GOT3 (cell line): ENCODE measurements around the gene ATP6V0C.
"Not testable (repeated sequence)": the region's sequence is repeated elsewhere in the genome, so short reads cannot be mapped to it uniquely, and the experiment has no call there.

Source experiments
- DNase-seq: peaks from one replicate; lab custom pipeline; 2025; ENCODE audit warnings: mixed read lengths; lab: John Stamatoyannopoulos, UW

The ATP6V0C gene

DNA sequence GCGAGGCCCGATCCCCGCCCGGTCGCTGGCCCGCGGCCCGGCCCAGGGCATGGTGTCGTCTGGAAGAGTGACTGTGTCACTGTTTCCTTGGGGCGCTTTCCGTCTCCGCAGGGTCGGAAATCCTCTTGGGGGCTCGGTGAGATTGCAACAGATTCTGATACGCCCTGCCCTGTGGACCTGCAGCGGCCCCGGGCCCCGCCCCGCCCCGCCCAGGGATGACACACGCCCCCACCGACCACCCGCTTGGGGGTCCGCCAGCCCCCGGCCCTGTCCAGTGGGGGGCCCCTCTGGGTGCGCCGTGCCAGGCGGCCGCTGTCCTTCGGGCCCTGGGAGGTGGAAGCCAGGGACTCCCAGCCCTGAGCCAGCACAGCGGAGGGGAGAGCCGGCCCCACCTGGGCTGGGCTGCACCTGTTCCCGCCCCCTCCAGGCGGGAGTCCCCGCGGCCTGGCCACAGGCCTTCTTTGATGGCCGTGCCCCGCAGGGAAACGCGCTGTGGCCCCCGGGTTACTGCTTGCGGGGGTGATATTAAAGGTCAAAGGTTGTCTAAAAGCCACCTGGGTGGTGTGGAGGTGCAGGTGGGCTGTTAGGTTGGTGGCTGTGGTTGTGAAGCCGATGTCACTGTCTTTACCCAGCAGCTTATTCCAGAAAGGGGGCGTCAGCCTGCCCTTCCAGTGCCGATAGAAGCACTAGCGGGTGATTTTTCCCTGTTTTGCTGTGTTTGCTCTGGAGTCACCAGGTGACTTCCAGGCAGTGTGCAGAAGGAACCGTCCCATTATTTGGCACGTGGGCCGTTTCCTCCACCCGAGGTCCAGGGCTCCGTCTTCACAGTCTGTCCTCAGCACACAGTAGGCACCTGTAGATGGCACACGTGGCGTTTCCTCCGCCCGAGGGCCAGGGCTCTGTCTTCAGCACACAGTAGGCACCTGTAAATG lies 38.1 kb upstream of the ATP6V0C start:
- no peak for DNase-seq

DNA sequence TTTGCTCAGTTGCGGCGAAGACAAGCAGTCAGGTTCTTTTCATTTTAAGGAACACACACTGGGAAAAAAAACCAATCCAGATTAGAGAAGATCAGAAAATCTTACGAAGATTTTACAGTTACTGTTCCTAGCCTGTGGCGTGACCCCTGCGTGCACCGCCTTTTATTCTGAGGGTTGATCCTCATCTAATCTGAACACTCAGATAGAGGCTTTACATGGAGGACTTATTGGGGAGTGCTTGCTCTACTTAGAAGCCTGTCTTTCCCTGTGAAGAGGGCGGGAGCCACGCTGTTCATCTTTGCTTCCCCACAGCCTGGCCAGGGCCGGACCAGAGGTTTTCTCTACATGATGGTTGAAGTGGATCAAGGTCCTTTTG lies 37.4 kb upstream of the ATP6V0C start:
- no peak for DNase-seq

DNA sequence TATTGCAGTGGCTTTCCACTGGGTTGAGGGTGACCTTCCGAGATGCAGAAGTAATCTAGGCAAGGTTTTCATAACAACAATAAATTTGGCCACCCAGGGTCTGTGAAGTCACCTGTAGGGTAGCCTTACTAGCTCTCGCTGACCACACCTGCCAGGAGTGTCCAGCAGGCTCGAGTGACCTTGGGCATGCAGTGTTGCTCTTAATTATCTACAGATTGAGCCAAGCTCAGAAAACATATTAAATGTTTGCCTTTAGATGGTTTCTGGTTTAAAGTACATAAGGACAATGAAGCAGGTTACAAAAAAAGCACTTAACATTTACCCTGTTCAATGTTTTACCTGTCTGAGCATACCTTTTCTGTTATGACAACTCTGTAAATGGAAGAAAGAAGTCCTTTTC lies 37.0 kb upstream of the ATP6V0C start:
- no peak for DNase-seq

DNA sequence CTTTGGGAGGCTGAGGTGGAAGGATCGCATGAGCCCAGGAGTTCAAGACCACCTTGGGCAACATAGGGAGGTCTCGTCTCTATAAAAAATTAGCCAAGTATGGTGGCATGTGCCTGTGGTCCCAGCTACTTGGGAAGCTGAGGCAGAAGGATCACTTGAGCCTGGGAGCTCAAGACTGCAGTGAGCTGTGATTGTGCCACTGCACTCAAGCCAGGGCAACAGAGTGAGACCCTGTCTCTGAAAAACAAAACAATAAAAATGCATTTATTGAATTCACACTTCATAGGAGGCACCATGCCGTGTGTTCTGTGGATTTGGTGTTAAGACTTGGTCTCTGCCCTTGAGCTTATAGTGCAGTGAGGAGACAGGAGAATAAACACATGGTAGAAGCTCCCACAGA lies 36.4 kb upstream of the ATP6V0C start:
- no peak for DNase-seq

DNA sequence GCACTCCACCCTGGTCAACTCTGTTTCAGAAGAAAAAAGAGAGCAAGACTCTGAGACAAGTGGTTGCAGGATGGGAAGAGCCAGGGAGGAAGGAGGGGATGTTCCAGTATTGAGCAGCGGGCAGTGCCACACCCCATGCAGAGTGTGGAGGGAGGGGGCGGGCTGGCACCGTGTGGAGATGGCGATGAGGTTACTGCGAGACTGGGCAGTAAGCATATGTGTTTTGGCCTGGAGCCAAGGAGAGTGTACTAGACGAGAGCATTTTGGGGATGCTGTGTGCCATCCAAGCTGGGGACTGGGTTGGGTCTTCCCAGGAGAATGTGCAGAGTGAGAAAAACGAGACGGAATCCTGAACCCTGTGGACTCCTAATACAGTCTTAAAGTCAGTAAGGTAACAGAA lies 35.5 kb upstream of the ATP6V0C start:
- no peak for DNase-seq

DNA sequence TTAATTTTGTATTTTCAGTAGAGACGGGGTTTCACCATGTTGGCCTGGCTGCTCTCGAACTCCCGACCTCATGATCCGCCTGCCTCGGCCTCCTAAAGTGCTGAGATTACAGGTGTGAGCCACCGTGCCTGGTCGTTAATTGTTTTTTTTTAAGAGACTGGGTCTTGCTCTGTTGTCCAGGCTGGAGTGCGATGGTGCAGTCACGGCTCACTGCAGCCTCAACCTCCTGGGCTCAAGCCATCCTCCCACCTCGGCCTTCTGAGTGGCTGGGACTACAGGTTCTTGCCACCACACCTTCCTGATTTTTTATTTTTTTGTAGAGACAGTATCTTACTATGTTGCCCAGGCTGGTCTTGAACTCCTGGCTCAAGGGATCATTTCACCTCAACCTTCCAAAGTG lies 33.8 kb upstream of the ATP6V0C start:
- DNase-seq = not testable (repeated sequence)

DNA sequence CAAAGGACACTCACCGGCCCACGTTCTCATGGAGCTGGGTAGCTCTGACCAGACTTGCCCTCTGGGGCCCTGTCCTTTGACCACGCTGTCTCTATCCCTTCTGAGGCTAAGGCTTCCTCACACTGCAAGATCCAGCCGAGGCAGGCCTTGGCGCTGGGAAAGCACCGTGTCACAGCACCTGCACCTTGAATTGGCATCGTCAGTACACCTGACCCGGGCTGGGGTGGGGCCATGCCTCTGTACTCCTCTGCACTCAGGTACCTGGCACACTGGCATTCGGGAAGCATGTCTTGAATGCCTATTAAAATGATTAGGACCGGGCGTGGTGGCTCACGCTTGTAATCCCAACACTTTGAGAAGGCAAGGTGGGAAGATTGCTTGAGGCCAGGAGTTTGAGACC lies 32.8 kb upstream of the ATP6V0C start:
- DNase-seq = no peak

DNA sequence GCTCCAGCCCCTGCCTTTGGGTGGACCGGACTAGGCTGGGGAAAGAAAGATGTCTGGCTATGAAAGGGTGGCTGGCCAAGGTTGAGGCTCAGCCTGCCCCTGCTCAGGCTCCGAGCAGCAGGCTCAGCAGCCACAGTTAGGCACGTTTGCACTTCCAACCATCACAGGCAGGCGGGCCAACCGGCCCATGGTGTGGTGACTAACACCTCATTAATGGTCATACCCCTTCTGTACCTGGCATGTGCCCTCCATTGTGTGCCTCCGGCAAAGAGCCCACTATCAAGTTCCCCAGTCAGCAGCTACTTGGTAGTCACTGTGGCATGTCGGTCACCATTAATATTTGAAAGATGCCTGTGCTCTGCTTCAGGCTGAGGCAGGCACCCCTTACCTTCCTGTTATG lies 32.1 kb upstream of the ATP6V0C start:
- no peak for DNase-seq

DNA sequence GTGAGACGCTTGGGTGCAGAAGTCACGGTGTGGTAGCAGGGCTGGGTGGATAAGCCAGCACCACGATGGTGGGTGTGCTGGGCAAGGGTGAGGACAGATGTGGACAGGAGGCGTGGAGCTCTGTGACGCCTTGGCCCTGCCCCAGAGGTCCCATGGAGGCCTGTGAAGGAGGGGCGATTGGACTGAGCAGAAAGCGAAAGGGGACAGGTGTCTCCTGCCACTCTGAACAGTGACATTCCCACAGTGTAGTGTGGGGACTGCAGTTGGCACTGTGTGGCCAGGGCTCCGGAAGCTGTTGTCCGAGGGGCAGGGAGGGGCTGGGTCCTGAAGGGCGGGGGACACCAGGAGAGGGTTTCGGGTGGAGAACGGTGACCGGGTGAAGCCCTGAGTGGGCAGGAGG lies 31.5 kb upstream of the ATP6V0C start:
- no peak for DNase-seq

DNA sequence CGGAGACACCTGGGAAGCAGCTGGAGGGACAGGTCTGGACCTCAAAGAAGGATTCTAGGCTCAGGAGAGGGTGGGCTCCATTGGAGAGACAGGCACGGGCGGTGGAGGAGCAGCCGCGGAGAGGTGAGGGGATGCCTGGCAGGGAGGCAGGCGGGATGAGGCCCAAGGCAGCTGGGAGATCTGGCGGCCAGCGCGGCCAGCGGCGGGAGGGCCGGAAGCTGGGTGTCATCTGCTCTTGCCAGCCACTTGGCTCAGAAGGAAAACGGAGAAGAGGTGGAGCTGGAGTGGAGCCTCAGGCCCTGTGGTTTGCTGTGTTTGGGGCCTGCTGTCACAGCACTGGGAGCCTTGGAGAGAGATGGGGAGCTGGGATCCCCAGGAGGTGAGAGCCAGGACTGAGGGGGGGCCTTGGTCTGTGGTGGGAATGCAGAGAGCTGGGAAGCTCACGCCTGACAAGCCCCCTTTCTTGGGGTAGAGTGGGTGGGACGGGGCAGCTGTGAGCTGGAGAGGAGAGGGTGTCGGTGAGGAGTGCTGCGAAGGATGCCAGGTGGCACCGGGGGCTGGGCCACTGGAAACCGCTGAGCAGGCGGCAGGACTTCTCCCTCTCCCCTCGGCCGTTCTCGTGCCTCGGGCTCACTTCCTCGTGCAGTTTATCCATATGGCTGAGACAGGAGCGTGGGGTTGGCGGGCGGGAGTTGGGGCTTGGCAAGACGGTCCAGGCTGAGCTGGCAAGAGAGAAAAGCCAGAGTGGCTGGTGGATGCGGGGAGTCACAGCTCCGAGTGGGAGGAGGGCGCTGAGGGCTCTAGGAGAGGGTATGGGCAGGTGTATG lies 30.8 kb upstream of the ATP6V0C start:
- no peak for DNase-seq

DNA sequence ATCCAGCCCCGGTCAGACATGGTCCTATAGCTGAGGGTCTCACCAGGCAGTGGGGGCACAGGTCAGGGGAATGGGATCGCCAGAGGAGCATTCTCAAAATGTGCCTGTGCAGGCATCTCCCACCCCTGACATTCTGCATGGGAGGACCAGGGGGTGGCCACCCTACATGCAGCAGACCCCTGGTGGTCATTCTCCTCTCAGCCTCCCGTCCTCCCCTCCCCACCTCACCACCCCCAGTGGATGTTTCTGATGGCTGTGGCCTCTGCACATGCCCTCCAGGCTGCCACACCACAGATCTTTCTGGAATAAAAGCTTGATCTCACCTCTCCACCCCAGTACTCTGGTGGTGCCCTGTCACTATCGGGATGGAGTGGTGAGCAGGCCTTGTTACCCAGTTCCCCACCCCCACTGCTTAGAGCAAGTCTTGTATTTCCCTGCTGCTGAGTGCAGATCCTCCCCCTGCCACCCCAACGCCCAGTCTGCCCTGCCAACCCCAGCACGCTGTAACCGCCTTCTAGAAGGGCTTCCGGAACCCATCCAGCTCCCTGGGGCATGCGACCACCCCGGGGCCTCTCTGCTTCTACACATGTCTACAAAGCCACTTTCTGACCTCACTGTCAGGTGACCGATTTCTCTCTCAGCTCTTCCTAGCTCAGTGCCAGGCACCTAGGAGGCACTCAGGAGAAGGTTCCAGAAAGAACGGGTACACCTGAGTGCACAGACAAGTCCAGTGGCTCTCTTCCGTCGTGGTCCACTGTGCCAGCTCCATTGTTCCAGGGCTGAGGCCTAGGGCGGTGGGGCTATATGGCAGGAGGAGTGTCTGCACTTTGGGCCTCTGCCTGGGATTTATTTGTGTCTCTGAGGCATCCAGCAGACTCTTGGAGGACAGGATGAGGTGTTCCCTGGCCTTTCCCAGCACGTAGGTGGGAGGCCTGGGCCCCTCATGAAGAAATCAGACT lies 29.5 kb upstream of the ATP6V0C start:
- no peak for DNase-seq

DNA sequence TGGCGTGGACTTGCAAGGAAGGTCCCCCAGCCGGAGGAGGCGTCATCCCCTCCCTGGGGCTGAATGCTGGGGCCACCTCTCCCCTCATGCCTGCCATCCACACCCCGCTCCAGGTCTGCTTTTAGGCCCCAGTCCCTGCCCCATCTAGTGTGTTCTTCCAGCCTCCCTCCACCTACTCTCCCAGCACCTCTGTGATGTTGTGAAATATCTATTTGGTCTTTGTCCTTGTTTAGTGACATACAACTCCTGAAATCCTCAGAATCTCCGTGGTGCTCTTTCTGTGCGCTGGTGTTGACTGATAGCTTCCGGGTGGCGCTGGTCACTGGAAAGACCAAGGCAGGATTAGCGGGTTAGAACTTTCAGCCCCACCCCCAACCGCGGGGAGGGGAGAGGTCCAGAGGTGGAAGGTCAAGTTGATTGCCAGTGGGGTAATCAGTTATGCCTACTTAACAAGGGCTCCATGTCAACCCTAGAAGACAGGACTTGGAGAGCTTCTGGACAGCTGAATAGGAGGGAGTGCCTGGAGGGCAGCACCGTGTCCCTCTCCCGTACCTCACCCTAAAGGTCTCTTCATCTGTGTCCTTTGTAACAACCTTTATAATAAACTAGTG lies 28.7 kb upstream of the ATP6V0C start:
- DNase-seq = no peak

DNA sequence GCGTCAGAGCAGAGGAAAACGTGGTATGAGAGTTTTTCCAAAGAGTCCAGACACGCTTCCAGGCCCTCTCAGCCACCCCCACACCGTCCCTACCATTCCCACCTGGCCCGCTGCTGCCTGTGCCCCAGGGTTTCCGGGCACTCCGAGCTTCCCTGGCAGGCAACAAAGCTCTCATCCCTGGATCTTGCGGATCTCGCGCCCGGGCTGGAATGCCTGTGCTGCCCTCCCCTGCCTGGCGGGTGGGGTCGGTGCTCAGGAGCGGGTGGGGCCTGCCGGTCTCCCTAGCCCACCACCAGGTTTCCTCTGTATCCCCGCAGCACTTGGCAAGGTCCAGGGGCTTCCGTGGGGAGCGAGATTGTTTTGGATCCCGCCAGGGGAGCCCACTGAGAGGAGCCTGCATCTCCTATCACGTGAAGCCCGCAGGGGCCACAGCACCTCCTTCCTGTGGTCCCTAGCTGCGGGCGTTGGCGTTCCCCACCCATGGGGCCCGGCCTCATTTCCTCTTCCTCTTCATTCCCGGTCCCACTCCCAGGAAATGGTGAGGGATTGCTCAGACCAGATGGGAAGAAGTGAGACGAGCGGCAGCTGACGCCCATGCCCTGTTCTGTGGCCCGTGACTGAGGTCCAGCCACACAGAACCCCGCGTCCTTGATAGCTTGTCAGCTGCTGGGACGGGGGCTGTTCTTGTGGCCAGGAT lies 27.8 kb upstream of the ATP6V0C start:
- no peak for DNase-seq

DNA sequence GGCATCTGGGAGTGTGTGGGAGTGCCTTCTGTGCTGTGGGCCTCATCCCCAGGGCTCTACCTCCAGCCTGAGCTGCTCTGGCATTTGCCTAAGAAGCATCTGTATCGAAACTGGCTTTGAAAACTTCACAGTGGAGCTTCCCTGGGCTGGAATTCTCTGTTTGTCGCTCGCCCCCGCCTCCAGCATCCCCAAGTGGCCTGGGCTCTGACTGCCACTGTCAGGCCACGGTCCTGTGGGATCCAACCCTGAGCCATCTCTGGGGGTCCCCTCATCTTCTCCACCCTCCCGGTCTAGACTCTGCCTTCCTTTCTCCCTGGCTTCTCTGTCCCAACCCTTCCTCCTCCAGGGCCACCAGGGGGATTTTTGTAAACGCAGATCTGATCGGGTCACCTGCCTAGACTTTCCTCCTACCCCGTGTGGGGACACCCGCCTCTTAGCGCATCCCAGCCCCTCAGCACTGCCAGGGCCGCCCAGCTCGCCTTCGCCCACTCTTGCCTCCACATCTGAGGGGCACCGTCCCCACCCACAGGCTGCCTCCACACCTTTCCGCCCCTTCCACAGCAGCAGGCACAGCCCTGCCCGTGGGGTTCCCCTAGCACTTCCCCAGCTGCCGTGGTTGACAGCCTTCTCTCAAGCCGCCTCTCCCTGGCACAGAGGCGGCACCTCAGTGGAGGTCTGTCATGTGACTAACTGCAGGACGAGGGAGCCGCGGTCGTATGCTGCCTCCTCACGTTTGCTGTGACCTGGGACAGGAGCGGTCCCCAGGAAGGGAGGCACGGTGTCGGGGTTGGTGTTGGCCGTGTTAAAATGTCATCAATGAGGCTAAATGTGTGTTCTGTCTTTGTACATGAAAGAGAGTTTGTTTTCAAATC lies 26.9 kb upstream of the ATP6V0C start:
- no peak for DNase-seq

DNA sequence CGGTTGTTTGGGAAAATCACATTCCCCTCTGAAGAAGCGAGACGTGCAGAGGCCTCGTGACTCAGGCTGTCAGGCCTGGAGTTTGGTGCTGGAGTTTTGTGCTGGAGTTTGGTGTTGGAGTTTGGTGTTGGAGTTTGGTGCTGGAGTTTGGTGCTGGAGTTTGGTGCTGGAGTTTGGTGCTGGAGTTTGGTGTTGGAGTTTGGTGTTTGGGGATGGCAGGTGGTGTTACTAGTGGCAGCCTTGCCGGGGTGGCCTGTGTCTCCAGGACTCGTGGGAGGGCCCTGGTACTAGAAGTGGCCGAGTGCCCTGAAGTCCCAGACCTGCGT lies 26.3 kb upstream of the ATP6V0C start:
- no peak for DNase-seq

DNA sequence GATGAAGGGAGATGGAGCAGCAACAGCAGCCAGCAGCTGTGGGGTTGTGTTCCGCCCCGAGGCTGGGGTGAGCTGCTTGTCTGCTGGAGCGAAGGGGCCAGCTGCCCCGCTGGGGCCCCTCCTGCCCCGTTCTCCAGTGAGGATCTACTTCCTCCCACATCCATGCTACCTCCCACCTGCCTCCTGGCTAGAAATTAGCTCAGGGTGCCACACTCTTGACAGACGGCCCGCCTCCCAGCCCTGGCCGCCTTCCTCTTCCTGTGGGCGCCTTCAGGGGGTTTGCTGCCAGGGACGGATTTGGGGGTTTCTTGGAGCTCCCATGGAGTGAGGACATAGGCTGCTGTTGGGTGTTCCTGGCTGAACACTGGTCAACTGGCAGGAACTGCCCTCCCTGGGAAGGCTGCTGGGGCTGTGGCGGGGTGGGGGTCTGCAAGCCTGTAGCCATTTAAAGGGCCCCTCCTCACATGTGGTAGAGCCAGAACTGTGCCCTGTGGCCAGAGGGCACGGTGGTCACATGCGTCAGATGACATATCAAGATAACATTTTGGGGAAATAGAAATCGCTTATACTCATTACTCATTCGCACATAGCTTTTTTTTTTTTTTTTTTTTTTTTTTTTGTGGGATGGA lies 25.7 kb upstream of the ATP6V0C start:
- DNase-seq = no peak

DNA sequence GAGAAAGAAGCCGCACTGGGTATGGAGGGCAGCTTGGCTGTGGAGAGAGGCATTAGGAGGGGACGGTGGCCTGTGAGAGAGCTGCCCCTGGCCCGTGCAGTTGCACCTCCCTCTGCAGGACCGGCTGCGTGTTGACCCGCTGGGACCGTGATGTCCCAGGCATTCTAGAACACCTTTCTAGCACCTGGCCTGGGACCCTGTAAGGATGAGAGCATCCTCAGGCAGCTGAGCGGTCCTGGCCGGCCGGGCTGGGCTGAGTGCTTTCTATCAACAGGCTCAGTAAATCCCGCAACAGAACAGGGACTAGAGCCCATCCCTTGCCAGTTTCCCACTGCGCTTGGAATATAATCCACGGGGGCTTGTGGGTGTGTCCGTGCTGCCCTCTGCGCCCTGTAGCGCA lies 24.2 kb upstream of the ATP6V0C start:
- no peak for DNase-seq

DNA sequence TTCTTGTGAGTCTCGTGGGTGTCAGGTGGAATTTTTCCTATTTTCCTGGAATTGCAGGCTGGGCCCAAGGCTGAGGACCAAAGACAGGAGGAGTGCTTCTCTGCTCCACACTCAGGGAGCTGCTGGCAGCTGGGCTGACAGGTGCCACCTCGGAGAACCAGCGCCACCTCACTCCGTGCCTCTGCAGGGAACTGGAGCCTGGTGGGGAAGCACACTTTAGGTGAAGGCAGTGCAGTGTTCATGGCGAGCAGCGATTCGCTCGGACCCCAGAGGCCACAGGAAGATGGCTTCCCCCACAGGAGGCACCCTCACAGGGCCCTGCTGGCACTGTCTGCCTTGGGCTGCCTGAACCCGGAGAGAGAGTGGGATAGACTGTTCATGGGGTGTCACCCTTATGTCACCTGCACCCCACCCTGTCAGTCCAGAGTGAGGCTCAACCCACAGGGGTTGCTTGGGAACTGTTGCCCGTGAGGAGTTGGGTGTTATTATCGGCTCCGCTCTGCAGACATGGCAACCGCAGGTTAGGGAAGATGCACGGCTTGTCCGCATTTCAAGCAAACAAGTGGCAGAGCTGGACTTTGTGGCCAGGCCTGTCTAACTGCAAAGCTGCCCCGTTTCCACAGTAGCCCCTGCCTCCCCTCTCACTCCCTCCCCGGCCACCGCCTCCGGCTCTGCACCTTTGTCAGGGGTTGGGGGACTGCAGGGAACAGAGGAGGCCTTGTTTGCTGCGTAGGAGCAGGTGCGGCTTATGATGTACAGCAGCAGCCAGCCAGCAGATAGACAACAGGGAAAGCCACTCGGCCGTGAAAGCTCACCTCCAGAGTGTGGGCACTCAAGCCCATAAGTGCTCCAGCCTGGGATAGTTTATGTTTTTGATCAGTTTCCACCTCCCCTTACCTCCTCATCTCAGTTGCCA lies 23.3 kb upstream of the ATP6V0C start:
- DNase-seq = no peak

DNA sequence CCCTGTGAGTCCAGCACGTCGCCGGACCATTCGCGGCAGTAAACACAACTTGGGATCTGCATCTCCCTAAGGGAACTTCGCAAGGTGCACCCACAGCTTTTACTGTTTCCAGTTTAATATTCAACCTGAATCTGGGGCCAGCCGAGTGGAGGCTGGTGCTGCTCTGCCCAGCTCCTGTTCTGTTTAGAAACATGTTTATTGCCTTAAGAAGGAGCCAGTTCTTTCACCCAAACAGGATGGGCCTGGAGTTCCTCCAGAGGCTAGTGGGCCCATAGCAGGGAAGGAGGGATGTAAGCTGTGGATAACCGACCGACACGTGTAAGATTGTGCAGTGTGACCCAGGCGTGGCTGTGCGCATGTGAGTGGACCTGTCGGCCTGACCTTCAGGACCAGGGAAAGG lies 21.5 kb upstream of the ATP6V0C start:
- no peak for DNase-seq
